22Rv1 (cell line): ENCODE results near the gene PSAT1.

Experiments used
- CTCF ChIP-seq: fragments of 450-650 bp; IDR thresholded peaks from 2 replicates; pipeline ENCODE4 v1.5.1; 2017; ENCODE audit warnings: mild to moderate bottlenecking
- ZFX ChIP-seq: fragments of 450-650 bp; IDR thresholded peaks from 2 replicates; pipeline ENCODE4 v1.6.1; 2017; ENCODE audit warnings: antibody characterized with exemption, borderline replicate concordance

GRCh38 chr9:78314550-78314949, 17.6 kb downstream of the PSAT1 start:
- TF ChIP-seq CTCF (no peak), ZFX (no peak)
